ENCODE measurements around the gene UBE2K.

GRCh38 chr4:39648213-39648612, 49.7 kb upstream of the UBE2K start:
- TF ChIP-seq EZH2 (IDR thresholded peaks at IDR 0.05; ENCODE audit: insufficient read depth, poor library complexity, severe bottlenecking) (no peak), EZH2phosphoT487 (IDR thresholded peaks at IDR 0.05; ENCODE audit: insufficient read depth, low read depth) (no peak)
